ENCODE measurements around the gene MAD1L1.
"Not testable (repeated sequence)": the region's sequence is repeated elsewhere in the genome, so short reads cannot be mapped to it uniquely, and the experiment has no call there.

Gene MAD1L1

DNA sequence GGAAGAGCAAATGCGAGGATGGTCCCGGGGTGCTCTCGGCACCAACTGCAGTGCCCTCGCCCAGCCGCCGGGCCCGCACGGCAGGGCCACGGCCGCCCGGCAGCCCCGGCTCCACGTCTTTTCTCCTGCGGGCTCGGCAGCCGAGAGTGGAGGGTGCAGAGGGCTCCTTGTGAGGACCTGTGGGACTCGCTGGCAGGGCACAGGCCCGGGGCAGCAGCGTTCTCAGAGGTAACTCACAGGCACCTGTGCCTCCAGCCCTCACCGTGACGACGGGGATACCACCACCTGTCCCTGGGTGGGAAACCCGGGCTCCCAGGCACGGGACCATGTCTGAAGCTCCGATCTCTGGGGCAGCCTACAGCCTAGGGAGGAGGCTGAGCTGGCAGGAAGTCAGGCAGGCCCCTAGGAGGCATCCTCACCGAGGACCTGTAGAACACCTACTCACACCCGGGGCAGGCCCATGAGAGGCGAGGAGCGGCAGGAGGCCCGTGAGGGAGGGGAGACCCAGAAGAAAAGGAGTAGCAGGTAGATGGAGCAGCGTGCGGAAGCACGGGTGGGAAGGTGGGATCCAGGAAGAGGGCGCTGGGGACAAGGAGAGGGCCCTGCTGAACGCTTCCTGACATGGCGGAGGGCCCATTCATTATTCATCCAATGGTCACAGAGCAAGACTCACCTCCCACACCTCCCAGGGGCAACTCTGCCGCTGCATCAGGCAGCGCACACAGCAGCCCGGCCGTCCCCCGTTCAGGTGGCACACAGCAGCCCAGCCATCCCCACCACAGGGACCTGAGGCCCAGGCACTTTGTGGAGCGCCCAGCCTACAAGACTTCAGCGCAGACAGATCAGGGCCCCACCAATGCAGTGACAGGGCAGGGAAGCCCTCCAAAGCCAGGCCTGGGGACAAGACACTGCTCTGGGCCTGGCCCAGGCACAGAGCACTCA lies 244.9 kb downstream of the MAD1L1 start:
- no peak for DNase-seq (ENCODE audit: low read depth)

DNA sequence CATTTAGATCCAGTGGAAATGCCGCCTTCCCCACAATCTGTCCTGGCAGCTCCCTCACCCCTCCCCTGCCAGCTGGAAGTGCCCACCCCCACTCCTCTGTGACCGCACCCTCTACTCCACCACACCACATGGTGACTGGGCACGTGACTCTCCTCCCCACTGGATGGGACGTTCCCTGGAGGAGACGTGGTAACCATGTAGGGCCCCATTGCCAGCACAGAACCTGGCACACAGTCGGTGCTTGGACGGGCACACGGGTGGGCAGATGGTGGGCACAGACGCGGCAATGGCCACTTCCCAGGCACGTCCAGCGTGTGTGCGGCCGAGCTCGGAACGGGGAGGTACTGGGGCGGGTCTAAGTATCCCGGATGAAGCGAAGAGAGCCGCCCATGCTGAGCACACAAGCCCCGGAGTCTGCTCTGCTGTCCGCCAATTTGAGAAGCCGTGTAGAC lies 245.6 kb downstream of the MAD1L1 start:
- DNase-seq (ENCODE audit: low read depth), result no peak

DNA sequence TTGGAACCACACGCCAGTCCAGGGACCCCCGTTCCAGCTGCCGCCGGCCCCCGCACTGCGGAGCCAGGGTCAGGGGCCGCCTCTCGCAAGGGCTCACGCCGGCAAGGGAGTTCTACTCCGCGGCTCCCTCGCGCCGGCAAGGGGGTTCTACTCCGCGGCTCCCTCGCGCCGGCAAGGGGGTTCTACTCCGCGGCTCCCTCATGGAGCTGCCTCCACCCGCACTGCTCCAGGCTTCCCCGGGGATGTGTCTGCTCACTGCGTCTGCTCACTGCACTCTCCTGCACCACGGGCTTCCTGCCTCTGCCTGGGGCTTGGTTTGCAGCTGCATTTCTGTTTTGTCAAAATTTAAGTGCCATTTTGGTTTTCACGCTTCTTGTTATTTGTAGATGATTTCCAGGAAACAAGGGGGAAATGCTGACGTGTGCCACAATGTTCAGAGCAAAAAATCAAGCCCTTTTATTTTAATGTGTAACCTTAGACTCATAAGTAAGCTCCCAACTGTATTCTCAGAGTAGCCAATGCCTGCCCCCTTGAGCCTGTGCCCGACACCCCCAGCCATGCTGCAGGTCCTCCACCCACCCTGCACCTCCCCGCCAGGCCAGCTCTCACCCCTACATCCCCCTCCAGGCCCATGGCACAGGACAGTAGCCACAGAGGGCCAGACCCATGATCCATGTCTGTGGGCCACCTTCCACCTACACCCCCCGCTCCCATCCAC lies 246.2 kb downstream of the MAD1L1 start:
- peak; percentile 4 for DNase-seq (ENCODE audit: low read depth)

GRCh38 chr7:1985936-1986335 lies 246.8 kb downstream of the MAD1L1 start:
- DNase-seq (ENCODE audit: low read depth), result no peak

DNA sequence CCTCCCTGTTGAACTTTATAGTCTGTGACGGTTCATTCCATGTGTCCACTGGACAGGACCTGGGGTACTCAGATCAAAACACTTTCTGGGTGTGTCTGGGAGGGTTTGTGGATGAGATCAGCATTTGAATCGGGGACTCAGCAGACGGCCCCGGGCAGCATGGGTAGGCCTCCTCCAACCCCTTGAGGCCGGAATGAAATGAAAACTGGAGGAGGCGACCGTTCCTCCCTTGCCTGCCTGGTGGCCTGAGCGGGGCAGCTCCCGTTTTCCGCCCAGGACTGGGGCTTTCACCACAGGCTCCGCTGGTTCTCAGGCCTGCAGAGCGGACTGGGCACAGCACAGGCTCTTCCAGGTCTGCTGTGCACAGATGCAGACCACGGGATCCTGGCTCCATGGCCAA lies 247.7 kb downstream of the MAD1L1 start:
- DNase-seq (ENCODE audit: low read depth), result no peak

DNA sequence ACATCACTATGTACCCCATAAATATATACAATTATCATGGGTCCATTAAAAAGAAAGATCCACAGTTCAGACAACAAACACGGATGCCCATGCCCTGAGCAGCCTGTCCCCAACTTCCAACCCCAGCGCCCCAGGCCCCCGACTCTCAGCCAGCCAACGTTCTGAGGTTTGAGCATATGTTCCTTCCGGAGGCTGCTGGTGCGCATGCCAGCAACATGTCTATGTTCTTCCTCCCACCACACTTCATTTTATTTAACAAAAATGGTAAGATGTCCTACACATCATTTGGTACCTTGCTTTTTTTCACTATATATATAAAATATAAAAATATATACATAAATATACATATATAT lies 250.9 kb downstream of the MAD1L1 start:
- DNase-seq (ENCODE audit: low read depth), result no peak

GRCh38 chr7:1981201-1981877 lies 251.4 kb downstream of the MAD1L1 start:
- no peak for DNase-seq (ENCODE audit: low read depth)

GRCh38 chr7:1979591-1980560 lies 252.9 kb downstream of the MAD1L1 start:
- DNase-seq (ENCODE audit: low read depth), result no peak

- DNase-seq (ENCODE audit: low read depth), result no peak
Measured at GRCh38 chr7:1978656-1979590, 253.8 kb downstream of the MAD1L1 start.

- no peak for DNase-seq (ENCODE audit: low read depth)
Measured at GRCh38 chr7:1977876-1978441, 254.8 kb downstream of the MAD1L1 start.

- no peak for DNase-seq (ENCODE audit: low read depth)
Measured at GRCh38 chr7:1977059-1977875, 255.5 kb downstream of the MAD1L1 start.

GRCh38 chr7:1976521-1976920 lies 256.2 kb downstream of the MAD1L1 start:
- not testable (repeated sequence) for DNase-seq (ENCODE audit: low read depth)

- DNase-seq (ENCODE audit: low read depth), result no peak
Measured at GRCh38 chr7:1975581-1975980, 257.2 kb downstream of the MAD1L1 start.

DNA sequence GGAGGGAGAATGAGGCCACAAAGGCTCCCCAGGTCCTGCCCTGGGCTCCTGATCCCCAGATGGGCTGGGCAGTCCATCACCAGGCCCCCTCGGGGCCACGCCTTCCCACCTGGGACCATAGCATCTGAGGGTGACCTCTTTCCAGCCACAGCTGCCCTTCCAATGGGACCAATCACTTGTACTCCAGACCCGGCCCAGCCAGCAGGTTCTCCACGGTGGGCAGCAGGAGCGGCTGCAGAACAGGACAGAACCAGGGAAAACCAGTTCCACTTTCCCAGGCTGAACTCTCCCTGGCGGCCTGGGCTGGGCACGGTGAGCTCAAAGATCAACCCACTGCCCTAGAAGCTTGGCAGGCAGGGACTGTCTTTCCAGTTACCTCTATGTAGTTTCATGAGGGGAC lies 257.6 kb downstream of the MAD1L1 start:
- DNase-seq (ENCODE audit: low read depth), result no peak

GRCh38 chr7:1974290-1975101 lies 258.2 kb downstream of the MAD1L1 start:
- DNase-seq (ENCODE audit: low read depth), result no peak

DNA sequence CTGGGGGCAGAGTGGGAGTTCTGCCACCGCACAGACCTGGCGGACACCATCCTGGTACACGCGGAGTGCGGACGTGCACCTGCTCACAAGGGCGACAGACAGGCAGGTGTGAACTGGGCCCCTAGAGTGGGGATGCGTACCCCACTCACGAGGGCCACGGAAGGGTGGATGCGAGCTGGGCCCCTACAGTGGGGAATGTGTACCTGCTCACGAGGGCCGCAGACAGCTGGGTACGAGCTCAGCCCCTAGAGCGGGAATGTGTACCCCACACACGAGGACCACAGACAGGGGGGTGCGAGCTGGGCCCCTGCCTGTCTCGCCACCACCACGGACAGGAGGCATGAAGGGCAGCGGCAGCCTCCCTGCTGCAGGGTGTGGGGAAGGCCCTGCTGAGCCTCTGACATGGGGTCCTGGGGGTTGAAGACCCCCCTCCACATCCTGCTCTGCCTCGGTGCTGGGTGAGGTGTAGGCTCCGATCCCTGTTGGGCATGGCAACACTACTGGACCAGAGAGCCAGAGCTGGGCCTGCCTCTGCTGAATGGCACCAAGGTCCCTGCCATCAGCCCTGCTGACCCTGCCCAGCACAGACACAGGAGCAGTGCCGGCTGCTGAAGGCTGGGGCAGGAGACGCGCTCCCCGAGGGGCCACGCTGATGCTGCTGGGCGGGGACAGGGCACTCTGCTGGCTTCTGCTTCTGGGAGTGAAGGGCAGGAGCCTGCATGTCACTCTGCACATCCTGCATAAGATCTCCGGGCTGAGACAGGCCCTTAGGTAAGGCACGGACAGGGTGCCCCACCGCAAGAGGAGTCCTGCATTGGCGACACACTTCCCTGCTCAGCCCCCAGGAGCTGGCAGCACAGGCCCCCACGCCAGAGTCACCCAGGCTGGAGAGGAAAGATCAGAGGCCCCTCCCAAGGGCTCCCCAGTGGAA lies 259.2 kb downstream of the MAD1L1 start:
- no peak for DNase-seq (ENCODE audit: low read depth)

DNA sequence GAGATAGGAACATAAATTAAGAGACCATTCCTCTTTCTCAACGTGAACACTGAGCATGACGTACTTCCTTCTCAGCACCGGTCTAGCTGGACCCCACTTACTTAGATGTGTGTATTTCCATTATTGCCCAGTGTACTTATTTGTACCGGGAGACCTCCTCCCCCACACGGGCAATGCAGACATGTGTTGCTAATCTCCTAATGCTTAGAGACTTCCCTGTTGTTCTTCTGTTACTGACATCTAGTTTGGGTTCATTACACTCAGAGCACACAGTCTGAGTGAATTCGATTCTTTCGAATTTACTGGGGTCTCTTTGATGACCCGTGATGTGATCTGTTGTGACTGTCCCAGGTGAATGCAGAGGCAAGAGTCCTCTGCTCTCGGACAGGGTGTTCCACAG lies 260.0 kb downstream of the MAD1L1 start:
- DNase-seq (ENCODE audit: low read depth), result no peak
